Right lobe of liver (tissue), 4 donors: ENCODE measurements around the gene TSR2.

ENCODE experiments used
- CTCF ChIP-seq, 4 donors: fragments of 200-600 bp in 3 of 4; fragments of 450-650 bp in 1 of 4; IDR thresholded peaks; one replicate each; pipeline versions ENCODE4 v1.5.1 to v1.8.0; 2016 to 2022; ENCODE audit warnings: antibody characterized with exemption in 4 of 4, mild to moderate bottlenecking in 2 of 4
- POLR2A ChIP-seq: fragments of 450-650 bp; IDR thresholded peaks from one replicate; pipeline ENCODE4 v1.6.1; 2017; ENCODE audit warnings: antibody characterized with exemption, mild to moderate bottlenecking
- donor health status: DM: no; HTN: no; CAD: no.
- donor health status: DM: no; HTN: no; CAD: no.
- donor health status: DM: no; HTN: yes; CAD: no.

DNA sequence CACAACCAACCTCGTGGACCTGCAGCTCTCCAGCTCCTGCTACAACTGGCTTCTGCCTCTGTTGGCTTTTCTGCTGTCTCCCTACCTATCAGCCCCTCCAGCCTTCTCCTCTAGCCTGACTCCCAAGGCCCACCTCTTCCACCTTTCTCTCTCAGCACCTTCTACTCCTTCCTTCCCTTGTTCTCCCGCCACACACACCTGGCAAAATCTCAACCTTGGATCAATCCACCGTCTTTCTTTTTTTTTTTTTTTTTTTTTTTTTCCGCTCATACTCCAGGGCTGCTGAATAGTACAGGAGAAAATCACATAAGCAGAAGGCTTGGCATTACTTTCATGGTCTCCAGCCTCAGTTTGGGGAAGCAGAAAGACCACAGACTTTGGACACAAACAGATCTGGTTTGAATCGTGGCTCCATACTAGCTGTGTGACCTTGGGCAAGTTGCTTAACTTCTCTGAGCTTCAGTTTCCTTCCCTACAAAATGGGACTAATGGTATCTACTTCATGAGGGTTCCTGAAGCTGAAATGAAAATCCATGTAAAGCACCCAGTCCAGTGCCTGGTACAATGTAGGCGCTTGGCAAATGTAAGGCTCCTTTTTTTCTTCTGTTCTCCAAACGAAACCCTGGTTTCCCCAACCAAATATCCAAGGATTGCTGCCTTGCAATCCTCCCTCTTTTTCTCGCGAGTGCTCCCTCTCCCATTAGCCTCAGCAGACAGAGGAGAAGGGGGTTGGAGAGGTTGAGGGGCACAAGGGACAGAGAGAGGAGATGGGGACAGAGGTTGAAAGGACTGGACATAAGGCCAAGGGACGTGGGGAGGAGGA, 54.2 kb downstream of the TSR2 start:
- TF ChIP-seq CTCF (IDR thresholded peaks at IDR 0.05): no peak
- no peak for TF ChIP-seq POLR2A
